HG03432 (cell line): ENCODE data around the gene SAPCD2.

Experiments
- ATAC-seq: cut with Tn5 transposase; IDR thresholded peaks from one replicate; pipeline ENCODE4 v1.9.1; 2021; ENCODE audit warnings: mild to moderate bottlenecking, moderate library complexity; ENCODE audit not compliant: unreplicated experiment

Gene SAPCD2

DNA sequence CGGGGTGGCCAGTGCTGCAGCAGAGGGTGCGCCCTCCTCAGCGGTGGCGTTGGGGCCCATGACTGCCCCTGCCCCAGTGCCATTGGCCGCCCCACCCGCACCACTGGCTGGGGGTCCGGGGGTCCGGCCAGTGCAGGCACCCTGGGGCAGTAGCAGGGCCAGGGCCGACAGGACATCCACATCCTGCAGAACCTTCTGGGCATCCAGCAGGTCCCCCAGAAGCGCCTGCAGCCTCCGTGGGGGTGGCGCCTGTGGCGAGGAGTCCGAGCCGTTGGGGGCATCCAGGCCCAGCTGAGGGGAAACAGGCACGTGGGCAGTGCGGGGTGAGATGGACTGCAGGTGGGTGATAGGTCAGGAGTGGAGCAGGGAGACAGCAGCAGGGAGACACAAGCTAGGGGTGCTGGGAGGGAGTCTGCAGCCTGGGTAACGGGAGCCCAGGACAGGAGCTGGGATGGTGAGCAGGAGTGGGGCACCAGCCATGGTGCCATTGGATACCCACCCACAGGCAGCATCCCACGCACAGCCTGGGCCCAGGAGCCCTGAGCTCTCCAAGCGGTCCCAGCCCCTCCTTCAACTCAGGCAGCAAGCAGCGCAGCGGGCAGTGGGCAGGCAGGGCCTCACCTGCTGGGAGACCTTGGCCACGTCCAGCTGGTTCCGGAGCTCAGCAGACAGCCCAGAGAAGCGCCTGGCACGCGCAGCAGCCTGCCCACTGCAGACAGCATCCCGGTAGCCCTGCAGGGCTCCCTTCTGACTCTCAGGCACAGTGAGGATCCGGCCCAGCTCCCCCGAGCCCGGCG is 49.4 kb downstream of the SAPCD2 start:
- ATAC-seq, result no peak

DNA sequence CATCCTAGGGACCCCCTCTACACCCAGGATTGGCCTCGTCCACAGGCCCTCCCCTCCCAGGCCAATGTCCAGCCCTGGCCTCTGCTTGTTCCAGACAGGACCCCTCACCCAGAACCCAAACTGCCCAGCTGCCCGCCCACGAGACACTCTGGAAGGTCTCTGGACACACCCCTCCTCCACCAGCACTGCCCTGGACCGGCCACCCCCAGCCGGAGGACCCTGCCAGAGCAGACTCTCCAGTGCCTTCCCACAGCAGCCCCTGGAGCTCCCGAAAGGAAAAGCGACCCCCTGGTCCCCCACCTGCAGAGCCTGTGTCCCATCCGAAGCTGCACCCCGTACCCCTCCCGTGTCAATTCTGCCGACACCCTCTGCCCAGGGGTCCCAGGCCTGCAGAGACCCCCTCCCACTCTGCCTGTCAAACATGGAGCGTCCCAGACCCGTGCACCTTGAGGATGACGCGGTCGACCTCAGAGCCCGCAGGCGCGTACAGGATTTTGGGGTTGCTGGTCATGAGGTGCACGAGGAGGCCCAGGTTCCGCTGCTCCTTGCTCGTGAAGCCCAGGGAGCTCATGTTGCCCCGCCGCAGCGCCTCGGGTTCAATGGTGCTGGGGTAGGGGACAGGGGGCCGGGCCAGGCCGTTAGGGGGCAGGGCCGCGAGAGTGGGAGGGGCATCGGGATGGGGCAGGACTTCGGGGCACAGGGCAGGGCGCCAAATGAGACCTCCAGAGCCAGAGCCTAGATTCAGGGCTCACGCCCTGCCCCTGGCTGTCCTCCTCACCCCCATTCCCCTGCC is 50.3 kb downstream of the SAPCD2 start:
- ATAC-seq, result no peak

DNA sequence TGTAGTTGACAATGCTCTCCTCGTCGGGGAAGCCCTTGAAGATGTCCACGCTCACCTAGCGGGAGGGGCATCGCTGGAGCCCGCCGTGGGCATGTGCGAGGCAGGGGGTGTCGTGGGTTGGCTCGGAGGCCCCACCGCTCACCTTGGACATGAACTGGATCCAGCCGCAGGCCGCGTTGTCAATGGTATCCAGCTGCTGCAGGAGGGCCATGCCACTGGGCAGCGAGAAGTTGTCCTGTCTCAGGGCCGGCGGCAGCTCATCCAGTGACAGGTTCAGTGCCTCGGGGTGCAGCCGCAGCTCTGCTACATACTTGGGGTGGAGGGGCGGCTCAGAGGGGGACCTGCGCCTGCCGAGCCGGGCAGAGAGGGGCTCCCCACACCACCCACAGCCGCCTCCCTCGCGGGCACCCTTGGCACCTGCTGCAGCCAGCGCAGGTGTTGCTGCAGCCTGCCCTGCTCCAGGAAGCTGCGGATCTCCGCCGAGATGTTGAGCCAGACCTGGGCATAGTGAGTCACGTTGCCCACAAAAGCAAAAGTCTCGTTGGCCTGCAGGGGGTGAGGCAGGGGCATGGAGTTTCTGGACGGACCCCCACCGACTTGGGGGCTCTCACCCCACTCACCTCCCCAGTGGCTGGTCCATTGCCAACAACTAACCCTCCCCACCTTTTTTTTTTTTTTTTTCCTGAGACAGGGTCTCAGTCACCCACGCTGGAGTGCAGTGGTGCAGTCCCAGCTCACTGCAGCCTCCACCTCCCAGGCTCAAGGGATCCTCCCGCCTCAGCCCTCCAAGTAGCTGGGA is 51.4 kb downstream of the SAPCD2 start:
- no peak for ATAC-seq

DNA sequence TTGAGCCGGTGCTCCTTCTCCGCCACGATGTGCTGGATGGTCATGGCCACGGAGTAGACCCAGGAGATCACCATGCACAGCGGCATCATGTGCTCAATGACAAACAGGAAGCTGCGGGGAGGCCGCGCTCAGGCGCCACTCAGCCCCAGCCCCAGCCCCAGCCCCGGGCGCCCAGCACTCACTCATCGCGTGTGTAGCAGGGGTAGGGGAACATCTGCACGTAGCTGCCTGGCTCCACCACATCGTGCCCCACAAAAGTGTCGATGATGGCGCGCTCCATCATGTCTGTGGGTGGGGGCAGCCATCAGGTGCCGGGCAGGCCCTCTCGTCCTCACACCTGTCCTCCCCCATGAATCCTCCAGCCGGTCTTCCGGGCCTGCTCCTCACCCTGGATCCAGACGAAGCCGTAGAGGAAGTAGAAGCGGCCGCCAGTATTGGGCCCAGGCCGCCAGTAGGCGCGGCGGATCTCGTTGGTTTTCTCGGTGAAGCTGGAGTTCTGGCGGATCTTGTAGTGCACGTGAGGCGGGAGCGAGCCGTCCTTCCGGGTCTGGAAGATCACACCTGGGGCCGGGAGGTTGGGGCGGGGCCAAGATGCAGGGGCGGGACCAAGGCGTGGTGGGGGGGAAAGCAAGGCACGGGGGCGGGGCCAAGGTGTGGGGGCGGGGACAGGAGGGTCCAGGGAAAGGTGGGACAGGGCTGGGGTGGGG is 52.4 kb downstream of the SAPCD2 start:
- no peak for ATAC-seq

DNA sequence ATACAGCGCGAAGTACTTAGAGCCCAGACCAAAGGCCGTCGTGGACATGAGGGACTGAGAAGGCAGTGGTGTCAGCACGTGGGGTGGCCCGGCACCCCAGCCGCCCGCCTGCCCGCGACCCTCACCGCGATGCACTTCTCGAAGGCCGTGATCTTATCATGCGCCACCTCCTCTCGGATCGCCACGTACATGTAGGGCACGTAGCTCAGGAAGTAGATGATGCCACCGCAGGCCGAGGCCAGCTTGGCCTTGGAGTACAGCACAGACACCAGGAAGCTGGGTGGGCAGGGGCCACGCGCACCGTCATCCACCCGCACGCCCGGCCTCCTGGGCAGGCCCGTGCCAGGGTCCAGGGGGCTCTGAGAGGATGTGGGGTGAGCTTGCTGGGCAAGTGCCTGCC is 53.3 kb downstream of the SAPCD2 start:
- no peak for ATAC-seq

DNA sequence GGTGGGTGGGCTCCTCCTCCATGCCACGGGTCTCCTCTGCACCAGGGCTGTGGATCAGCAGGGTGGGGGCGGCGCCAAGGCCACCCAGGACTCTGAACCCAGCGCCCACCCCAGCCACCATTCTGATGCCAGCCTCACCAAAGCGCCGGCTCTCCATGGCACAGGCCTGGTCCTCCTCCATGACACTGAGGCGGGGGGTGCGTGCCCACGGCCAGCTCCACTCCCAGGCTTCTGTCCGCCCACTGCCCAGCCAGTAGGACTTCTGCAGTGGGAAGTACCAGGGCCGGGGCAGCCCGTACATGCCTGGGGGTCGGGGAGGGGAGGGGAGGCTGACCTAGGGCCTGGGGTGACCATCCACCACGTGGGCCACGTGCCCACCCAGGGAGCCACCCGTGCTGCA is 53.9 kb downstream of the SAPCD2 start:
- no peak for ATAC-seq

DNA sequence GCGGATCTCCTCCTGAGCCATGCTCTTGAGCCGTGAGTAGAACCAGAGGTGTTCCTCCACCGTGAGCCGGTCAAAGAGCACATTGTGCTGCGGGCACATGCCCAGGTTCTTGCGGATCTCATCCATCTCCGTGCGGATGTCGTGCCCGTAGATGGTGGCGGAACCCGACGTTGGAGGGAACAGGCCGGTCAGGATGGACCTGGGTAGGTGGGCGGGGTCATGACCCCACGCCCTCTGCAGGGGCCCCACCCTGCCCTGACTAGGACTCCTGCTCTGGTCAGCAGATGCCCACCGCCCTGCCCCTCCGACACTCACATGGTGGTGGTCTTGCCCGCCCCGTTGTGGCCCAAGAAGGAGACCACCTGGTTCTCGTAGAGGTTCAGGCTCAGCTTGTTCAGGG is 54.4 kb downstream of the SAPCD2 start:
- no peak for ATAC-seq

DNA sequence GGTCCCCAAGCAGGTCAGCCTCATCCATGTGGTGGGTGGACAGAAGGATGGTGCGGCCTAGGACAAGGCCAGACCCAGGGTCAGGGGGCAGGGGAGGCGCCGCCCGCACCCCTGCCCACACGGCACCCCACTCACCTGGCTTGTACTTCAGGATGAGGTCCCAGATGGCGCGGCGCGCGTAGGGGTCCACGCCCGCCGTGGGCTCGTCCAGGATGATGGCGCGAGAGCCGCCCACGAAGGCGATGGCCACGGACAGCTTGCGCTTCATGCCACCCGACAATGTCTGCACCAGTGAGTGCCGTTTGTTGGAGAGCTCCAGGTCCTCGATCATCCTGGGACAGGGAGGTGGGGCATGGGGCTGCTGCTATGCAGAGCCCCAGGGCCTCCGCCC is 54.8 kb downstream of the SAPCD2 start:
- no peak for ATAC-seq

DNA sequence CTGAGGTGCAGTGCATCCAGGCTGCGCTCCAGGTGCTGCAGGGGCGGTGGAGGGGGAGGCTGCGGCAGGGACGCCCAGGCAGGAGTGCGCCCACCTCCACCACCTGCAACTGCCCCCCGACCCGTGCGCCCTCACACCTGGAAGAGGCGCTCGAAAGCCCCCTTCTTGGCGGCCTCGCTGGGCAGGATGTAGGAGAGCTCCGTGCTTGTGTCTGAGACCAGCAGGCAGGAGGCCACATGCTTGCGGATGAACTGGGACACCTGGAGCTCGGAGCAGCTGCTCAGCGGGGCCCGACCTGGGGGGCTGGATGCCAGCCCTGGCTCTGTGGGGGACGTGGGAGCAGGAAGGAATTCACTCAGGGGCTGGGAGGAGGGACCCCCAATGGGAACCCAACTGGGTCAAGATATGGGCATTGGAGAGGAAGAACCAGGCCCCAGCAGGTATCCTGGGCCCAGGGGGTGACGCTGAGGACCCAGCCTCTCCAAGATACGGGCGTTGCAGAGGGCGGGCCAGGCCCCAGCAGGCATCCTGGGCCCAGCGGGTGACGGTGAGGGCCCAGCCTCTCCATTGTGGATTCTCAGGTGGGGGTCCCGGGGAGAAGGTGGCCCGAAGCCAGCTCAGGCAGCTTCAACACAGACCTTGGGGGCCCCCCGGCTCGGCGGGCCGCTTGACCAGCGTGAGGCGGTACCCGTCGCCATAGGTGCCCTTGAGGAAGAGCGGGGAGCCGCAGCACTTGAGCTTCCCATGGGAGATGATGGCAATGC is 55.4 kb downstream of the SAPCD2 start:
- ATAC-seq, result no peak

DNA sequence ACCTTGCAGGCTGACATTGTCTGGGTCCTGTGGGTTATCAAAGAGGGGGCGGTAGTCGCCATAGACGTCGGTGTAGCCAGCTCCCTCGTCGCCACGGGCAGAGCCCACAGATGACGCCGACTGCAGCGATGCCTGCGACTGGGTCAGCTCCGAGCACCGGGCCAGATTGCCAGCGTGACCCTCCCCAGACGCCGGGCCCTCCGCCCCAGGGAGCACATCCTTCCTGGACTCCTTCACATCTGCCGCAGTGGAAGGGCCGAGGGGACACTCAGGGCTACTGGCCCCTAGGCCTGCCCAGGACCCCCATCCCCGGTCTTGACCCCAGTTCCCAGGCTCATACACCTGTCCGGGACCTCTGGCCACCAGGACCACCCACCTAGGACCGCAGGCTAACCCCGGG is 56.2 kb downstream of the SAPCD2 start:
- ATAC-seq, result no peak

DNA sequence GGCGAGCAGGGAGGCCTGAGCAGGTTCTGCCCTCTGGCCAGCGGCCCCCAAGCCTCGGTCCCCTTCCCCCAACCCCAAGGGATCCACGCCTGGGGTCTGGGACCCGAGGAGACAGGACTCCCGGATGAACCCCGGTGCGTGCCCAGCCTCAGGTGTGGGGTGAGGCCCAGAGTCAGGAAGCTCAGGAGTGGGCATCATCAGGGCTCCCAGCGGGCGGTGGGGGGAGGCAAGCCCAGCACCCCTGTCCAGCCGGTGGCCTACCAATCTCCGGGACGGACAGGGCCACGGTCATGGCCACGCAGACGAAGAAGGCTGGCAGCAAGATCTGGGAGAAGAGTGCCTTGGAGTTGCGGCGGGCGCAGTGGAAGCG is 56.8 kb downstream of the SAPCD2 start:
- ATAC-seq, result no peak

DNA sequence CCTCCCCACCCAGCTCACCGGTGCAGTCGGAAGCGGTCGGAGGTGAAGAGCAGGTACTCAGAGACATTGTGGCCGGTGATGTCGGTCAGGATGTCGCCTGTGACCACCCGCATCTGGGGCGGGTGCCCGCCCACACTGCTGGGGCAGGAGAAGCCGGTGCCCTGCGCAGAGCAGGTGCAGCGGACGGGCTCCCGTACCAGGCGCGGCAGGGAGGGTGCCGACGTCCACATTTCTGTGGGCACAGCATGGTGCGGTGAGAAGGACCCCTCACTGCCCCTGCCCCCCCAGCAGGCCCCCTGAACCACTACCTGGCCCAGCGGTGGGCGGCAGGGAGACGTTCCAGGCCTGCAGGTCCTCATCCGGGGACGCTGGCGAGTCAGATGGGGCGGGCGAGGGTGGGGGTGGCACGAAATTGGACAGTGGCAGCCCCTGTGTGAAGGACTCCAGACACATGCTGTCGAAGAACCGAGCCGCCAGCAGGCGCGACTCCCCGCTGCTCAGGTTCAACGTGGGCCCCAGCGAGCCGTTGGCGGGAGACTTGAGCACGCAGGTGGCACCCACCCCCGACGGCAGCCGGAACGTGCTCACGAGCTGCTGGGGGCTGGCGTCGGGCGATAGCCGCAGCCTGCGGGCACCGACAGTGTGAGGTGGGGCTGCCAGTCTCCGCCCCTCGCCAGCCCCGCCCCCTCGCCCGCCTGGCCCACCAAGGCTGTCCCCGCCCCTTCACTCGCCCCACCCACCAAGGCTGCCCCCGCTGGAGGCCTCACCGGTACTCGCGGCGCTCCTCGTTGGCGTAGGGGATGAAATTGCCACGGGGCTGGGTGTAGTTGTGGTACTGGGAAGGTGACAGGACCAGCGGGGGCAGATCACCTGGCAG is 57.4 kb downstream of the SAPCD2 start:
- ATAC-seq, result no peak
